Common myeloid progenitor, CD34-positive (primary cell): ENCODE measurements around the gene NOL4L.

ENCODE experiments used
- CTCF ChIA-PET: fragments of 350-600 bp; sonication (Branson Sonifier 250); formaldehyde crosslinking; loops from one replicate; lab custom pipeline; 2021; ENCODE audit warnings: antibody characterized with exemption; lab: Charles Lee
- POLR2A ChIA-PET: fragments of 350-600 bp; sonication (Branson Sonifier 250); formaldehyde crosslinking; loops from one replicate; lab custom pipeline; 2021; ENCODE audit warnings: antibody characterized with exemption; lab: Charles Lee
- DNase-seq, 3 donors: peaks; one replicate each; pipeline versions ENCODE4 v3.0.0 to v3.0.0-alpha.2; 2013
- H3K27ac ChIP-seq, 2 experiments: 1 replicate in 1 of 2; 2 replicates in 1 of 2; pipeline ENCODE4 v1.7.0; 2013; ENCODE audit warnings: inconsistent platforms in 2 of 2, low read length in 2 of 2, mild to moderate bottlenecking in 2 of 2, low read depth in 1 of 2, moderate library complexity in 1 of 2; ENCODE audit not compliant: severe bottlenecking in 2 of 2, insufficient read depth in 1 of 2, poor library complexity in 1 of 2
- H3K27me3 ChIP-seq, 5 experiments: replicated peaks in 2 of 5; 1 replicate in 3 of 5; 2 replicates in 2 of 5; pipeline versions ENCODE4 v1.6.1 to v1.7.0; 2013; ENCODE audit warnings: low read length in 4 of 5, mild to moderate bottlenecking in 2 of 5, moderate library complexity in 2 of 5, inconsistent platforms in 1 of 5; ENCODE audit not compliant: insufficient read depth in 5 of 5, control insufficient read depth in 4 of 5
- H3K36me3 ChIP-seq, 4 experiments: 1 replicate in 2 of 4; 2 replicates in 2 of 4; pipeline versions ENCODE4 v1.6.1 to v1.7.0; 2013; ENCODE audit warnings: low read length in 3 of 4, control low read depth in 1 of 4, mild to moderate bottlenecking in 1 of 4; ENCODE audit not compliant: control insufficient read depth in 4 of 4, insufficient read depth in 4 of 4
- H3K4me1 ChIP-seq, 4 experiments: 1 replicate in 3 of 4; 2 replicates in 1 of 4; pipeline versions ENCODE4 v1.6.1 to v1.7.1; 2013; ENCODE audit warnings: low read length in 3 of 4, mild to moderate bottlenecking in 3 of 4, control low read depth in 1 of 4, inconsistent platforms in 1 of 4, moderate library complexity in 1 of 4; ENCODE audit not compliant: control insufficient read depth in 4 of 4, insufficient read depth in 4 of 4; ENCODE audit errors: control extremely low read depth in 1 of 4
- H3K4me3 ChIP-seq, 7 experiments: 1 replicate in 4 of 7; 2 replicates in 3 of 7; pipeline versions ENCODE4 v1.5.1 to v1.7.0; 2013; ENCODE audit warnings: mild to moderate bottlenecking in 7 of 7, low read length in 6 of 7, moderate library complexity in 6 of 7, inconsistent platforms in 2 of 7, low read depth in 2 of 7, control low read depth in 1 of 7; ENCODE audit not compliant: insufficient read depth in 4 of 7, control insufficient read depth in 1 of 7; ENCODE audit errors: extremely low read depth in 1 of 7
- H3K9me3 ChIP-seq, 5 experiments: 1 replicate in 4 of 5; 2 replicates in 1 of 5; pipeline versions ENCODE4 v1.6.1 to v1.7.1; 2013; ENCODE audit warnings: low read length in 4 of 5, mild to moderate bottlenecking in 2 of 5, inconsistent platforms in 1 of 5, low read depth in 1 of 5, moderate library complexity in 1 of 5; ENCODE audit not compliant: control insufficient read depth in 4 of 5, insufficient read depth in 2 of 5; ENCODE audit errors: control extremely low read depth in 1 of 5
- WGBS: methylation state at CpG from one replicate; pipeline ENCODE4 v1.1.5; 2013; ENCODE audit not compliant: insufficient coverage; 5-methylcytosine and 5-hydroxymethylcytosine counted together

NOL4L gene

DNA sequence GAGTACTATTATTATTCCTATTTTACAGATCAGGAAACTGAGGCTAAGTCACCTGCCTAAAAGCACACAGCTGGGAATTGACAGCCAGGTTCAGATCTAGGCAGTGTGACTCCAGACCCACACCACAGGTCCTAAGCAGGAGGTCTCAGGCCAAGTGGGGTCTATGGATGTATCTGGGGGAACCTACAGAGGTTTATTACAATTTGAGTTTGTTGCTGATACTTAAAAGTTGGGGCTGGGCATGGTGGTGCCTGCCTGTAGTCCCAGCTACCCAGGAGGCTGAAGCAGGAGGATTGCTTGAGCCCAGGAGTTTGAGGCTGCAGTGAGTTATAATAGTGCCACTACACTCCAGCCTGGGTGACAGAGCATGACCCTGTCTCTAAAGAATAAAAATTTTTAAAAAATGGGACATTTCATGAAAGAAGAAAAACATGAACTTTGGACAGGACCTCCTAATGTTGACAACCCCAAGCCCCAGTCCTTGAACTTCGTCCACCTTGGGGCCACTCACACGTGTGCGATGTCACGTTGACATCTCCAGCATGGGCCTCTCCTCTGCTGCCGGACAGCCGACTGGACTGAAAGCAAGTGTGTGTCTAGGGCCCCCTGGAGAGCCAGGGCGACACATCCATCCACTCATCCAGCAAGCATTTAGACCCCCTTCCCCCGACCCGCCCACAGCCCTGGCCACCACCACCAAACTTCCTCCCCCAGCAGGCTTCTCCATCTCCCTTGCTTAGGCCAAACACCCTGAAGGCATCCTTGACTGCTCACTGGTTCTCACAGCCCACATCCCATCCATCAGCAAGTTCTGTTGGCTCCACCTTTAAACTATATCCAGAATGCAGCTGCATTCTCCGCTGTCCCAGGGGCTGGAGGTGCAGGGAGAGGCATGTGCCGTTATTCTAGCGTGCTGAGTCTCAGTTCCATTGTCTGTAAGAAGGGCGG, 40.0 kb downstream of the NOL4L start:
- Histone ChIP-seq H3K27ac (no peak overlapping the region), H3K4me1 (peaks cover 0 to 61% (median 31%) of the 10 kb centered on the region in 4 experiments), H3K4me3 (no peak overlapping the region), H3K9me3 (peaks cover 0 to 4% (median 0%) of the 10 kb centered on the region in 5 experiments), H3K36me3 (peaks cover 0 to 7% (median 1%) of the 10 kb centered on the region in 4 experiments), H3K27me3 (no peaks in the 10 kb centered on the region)
- DNase-seq, result no peak
- POLR2A ChIA-PET, result no interaction called here
- CTCF ChIA-PET, result interaction anchor here (1.2 to 40.5 kb wide), 4 partner anchors 10 to 111 kb away, joined by 3 to 669 read pairs (median 129); no protein-coding TSS in a partner anchor
- WGBS, result 89% methylated on average over 8 of the region's 13 CpGs

DNA sequence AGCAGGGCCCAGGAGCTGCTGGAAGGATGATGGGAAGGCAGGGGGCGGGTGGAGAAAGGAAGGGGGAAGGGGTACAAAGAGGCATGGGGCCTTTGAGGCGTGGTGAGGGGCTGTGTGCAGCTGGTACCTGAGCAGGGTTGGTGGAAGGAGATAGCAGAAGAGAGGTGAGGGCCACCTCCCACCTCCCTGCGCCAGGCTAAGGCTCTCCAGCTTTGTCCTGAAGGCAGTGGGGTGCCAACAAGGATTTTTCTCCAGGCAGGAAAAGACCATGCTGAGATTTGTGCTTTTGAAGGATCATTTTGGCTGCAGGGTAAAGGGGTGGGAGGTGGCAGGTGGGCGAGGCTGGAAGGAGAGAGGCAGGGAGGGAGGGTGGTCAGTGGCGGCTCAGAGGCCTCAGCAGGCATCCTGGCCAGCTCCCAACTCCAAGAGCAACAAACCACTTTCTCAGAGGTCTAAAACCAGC, 40.8 kb downstream of the NOL4L start:
- Histone ChIP-seq H3K4me3 (no peak overlapping the region), H3K27me3 (no peaks in the 10 kb centered on the region), H3K9me3 (no peaks in the 10 kb centered on the region), H3K4me1 (peaks cover 4 to 70% (median 40%) of the 10 kb centered on the region in 4 experiments), H3K36me3 (peaks cover 0 to 7% (median 1%) of the 10 kb centered on the region in 4 experiments), H3K27ac (no peak overlapping the region)
- WGBS, result 82% methylated on average over 3 of the region's 5 CpGs
- ChIA-PET CTCF (interaction anchor here (0.6 to 40.5 kb wide), 4 partner anchors 10 to 112 kb away, joined by 3 to 669 read pairs (median 130); no protein-coding TSS in a partner anchor), POLR2A (no interaction called here)
- DNase-seq, result no peak

DNA sequence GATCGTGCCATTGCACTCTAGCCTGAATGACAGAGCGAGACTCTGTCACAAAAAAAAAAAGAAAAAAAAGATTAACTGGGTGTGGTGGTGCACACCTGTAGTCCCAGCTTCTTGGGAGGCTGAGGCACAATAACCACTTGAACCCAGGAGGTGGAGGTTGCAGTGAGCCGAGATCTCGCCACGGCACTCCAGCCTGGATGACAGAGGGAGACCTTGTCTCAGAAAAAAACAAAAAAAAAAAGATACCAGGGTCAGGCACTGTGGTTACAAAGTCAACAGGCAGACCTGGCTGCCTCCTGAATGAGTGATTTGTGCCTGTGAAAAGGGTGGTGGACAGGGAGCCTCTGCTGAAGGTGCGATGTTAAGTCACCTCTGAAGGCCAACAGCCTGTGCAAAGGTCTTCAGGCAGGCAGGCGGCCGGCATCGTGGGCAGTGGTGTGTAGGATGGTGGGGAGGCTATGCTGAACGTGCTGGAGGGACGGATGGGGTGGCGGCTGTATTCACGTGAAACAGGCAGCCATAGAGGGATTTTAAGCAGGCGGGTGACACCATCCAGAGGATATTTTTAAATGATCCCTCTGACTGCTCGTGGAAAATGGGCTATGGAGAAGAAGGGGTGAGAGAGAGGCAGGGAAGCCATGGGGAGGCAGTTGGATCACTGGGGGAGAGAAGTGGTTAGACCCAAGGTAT, 41.4 kb downstream of the NOL4L start:
- no peak for DNase-seq
- no peak overlapping the region for H3K4me3 ChIP-seq
- H3K27ac ChIP-seq, result no peak overlapping the region
- CTCF ChIA-PET, result interaction anchor here (0.6 to 40.5 kb wide), 8 partner anchors 11 to 113 kb away, joined by 3 to 669 read pairs (median 4); no protein-coding TSS in a partner anchor
- 93% methylated on average over 14 of the region's 15 CpGs for WGBS
- POLR2A ChIA-PET, result no interaction called here
- no peaks in the 10 kb centered on the region for H3K27me3 ChIP-seq
- H3K9me3 ChIP-seq, result no peaks in the 10 kb centered on the region
- peaks cover 0 to 7% (median 1%) of the 10 kb centered on the region in 4 experiments for H3K36me3 ChIP-seq
- peaks cover 7 to 76% (median 46%) of the 10 kb centered on the region in 4 experiments for H3K4me1 ChIP-seq

DNA sequence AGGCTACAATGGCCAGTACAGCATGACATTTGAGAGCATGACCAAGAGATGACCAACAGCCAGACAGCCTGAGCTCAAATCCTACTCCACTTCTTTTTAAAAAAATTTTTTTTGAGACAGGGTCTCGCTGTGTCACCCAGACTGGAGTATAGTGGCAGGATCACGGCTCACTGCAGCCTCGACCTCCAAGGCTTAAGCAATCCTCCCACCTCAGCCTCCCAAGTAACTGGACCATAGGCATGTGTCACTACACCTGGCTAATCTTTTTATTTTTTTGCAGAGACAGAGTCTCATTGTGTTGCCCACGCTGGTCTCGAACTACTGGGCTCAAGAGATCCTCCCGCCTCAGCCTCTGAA, 42.9 kb downstream of the NOL4L start:
- H3K27me3 ChIP-seq, result no peaks in the 10 kb centered on the region
- no peak for DNase-seq
- peaks cover 7 to 80% (median 58%) of the 10 kb centered on the region in 4 experiments for H3K4me1 ChIP-seq
- no peak overlapping the region for H3K4me3 ChIP-seq
- H3K9me3 ChIP-seq, result no peaks in the 10 kb centered on the region
- CTCF ChIA-PET, result interaction anchor here (1.0 to 40.5 kb wide), 11 partner anchors 9 to 114 kb away, joined by 3 to 669 read pairs (median 5); no protein-coding TSS in a partner anchor
- H3K36me3 ChIP-seq, result peaks cover 0 to 3% (median 0%) of the 10 kb centered on the region in 4 experiments
- POLR2A ChIA-PET, result interaction anchor here (0.8 to 1.0 kb wide), 2 partner anchors 14 to 23 kb away, joined by 3 to 4 read pairs; no protein-coding TSS in a partner anchor
- WGBS, result 95% methylated on average over 6 of the region's 6 CpGs
- no peak overlapping the region for H3K27ac ChIP-seq

DNA sequence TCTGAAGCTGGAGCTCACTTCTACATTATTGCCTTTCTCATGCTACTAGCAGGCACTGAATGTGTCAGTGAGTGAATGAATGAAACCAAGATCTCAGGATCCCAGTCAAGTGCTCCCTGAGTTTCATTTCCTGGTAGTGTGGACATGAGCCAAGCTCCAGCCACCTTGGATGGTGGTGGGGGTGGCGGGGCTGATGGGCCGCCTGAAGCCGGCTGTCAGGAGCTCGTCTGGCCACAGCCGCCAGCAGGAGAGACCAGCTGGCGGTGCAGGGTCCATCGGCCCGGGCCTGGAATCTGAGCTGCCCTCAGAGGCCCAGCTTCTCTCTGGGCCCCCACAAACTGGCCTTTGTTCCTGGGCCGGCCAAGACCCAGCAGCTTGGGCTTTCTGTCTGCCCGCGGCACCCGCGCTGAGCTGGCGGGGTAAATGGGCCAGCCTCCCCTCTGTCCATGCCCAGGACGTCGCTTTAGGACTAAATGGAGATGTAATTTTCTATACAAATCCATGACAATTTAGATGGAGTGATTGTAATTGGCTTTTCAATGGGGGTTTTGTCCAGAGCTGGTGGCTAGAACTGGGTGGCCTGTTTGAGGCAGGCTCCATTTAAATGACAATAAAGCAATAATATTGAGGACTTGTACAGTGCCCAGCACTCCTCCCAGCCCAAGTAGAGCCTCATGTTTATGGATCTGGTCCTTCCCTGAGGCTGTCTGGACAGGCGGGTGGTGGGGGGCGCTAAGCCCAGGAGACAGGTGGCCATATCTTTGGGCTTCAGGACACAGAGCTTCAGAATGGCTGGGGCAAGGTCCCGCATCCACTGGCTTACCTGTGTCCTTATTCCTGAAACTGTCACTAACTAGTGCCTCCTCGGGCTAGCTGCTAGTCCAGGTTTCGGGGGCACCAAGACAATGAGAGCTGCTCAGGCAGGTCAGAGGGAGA, 43.5 kb downstream of the NOL4L start:
- no peak overlapping the region for H3K4me3 ChIP-seq
- H3K4me1 ChIP-seq, result peaks cover 7 to 82% (median 61%) of the 10 kb centered on the region in 4 experiments
- POLR2A ChIA-PET, result interaction anchor here (0.8 to 1.0 kb wide), 2 partner anchors 14 to 24 kb away, joined by 3 to 4 read pairs; no protein-coding TSS in a partner anchor
- 91% methylated on average over 16 of the region's 21 CpGs for WGBS
- H3K27ac ChIP-seq, result peak overlapping the region in 1 of 2 experiments; percentile 74
- no peaks in the 10 kb centered on the region for H3K9me3 ChIP-seq
- peaks cover 0 to 3% (median 0%) of the 10 kb centered on the region in 4 experiments for H3K36me3 ChIP-seq
- no peaks in the 10 kb centered on the region for H3K27me3 ChIP-seq
- CTCF ChIA-PET, result interaction anchor here (0.7 to 40.5 kb wide), 14 partner anchors 10 to 132 kb away, joined by 3 to 669 read pairs (median 5); partner anchors contain the start of gene C20orf203
- no peak for DNase-seq
